Fibroblast of villous mesenchyme (primary cell): ENCODE measurements around the gene PRPF31. TPM values are rescaled to one million over a fixed set of nuclear protein-coding genes. Genes with fewer than 3 reads are reported as not detected.

Source experiments
- DNase-seq: peaks from one replicate; pipeline ENCODE4 v3.0.0-alpha.2; 2010; ENCODE audit warnings: low read depth
- H3K4me3 ChIP-seq: 2 replicates; pipeline ENCODE4 v1.5.1; 2011; ENCODE audit warnings: low read depth, mild to moderate bottlenecking, low read length
- total RNA-seq: library from RNA; depleted of rRNA; stranded (reverse); fragments of >200 nt; gene quantifications from 2 replicates; pipeline ENCODE4 v1.2.3, GENCODE V29; 2012
- TF ChIP-seq, protein P1 (sequence below): IDR thresholded peaks from 2 replicates; pipeline ENCODE4 v1.5.1; 2012; ENCODE audit warnings: low read depth, mild to moderate bottlenecking, low read length; ENCODE audit not compliant: insufficient read depth

Gene PRPF31
- total RNA-seq, 1 donor = 41.5 TPM

DNA sequence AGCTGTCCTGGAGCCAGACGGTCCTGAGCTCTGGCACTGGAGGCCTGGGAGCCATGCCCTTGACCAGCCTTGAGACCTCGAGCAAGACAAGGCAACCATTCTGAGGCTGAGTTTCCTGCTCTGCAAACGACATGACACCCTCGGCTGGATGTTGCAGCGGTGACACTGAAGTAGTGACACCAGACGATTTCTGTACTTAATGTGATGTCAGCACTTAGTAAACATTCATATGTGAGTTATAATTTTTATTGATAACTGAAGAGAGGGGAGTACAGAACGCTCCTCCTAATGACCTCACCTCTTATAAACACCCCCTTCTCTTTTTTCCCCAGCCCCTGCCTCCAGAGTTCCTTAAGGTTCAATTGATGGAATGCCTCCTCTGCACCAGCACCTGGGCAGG lies 7.1 kb upstream of the PRPF31 start:
- TF ChIP-seq, protein P1, sequence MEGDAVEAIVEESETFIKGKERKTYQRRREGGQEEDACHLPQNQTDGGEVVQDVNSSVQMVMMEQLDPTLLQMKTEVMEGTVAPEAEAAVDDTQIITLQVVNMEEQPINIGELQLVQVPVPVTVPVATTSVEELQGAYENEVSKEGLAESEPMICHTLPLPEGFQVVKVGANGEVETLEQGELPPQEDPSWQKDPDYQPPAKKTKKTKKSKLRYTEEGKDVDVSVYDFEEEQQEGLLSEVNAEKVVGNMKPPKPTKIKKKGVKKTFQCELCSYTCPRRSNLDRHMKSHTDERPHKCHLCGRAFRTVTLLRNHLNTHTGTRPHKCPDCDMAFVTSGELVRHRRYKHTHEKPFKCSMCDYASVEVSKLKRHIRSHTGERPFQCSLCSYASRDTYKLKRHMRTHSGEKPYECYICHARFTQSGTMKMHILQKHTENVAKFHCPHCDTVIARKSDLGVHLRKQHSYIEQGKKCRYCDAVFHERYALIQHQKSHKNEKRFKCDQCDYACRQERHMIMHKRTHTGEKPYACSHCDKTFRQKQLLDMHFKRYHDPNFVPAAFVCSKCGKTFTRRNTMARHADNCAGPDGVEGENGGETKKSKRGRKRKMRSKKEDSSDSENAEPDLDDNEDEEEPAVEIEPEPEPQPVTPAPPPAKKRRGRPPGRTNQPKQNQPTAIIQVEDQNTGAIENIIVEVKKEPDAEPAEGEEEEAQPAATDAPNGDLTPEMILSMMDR = no peak

DNA sequence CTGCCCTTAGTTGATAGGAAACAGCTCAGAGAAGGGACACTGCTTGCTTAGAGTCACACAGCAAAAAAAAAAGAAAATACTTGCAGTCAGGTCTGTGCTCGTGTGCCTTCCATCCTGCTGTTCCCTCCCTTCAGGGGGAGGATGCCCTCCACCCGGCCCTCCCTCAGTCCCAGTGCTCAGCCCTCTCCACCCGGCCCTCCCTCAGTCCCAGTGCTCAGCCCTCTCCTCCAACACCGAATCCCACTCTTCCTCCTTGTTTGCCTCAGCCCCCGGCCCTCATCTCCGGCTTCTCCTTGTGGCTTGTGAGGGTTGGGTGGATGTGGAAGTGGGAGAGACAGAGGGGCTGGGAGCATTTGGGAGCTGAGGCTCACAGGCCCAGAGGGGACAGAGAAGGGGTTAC lies 5.9 kb upstream of the PRPF31 start:
- TF ChIP-seq, protein P1 = no peak
- H3K4me3 ChIP-seq = no peak overlapping the region
- DNase-seq = no peak

More for the DNA sequence above, 7.1 kb upstream of the PRPF31 start:
- no peak for DNase-seq
- H3K4me3 ChIP-seq = no peak overlapping the region

DNA sequence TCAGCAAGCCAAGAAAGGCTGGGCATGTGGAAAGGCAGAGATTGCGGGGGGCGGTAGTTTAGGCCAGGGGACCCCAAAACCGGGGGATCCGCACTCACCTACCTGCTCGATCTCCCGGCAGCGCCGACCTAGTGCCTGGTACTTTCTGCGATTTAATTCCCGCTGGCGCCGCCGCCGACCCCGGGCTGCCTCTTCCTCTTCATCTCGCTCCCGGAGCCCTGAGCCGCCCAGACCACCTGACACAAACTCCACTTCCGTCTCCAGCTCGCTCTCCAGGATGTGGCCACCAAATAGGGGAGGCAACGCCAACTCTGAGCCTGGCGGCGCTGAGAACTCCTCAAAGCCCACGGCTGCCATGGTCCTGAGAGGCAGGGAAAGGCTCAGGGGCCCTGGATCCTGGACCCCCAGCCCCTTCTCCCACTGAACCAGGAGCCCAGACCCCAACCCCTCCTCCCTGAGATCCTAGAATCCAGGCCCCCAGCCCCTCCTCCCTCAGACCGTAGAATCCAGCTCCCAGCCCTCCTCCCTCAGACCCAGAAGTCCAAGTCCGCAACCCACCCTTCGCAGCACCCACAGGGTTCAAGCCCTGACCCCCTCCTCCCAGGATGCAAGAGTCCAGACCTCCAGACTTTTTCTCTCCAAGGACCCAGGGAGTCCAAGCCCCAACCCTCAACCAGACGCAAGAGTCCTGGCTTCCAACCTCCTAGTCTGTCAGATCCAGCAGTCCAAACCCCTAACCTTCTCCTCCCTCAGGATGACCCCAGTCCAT lies 1.0 kb upstream of the PRPF31 start:
- DNase-seq = peak; percentile 42
- H3K4me3 ChIP-seq = peak overlapping the region; percentile 86
- TF ChIP-seq, protein P1 = no peak

DNA sequence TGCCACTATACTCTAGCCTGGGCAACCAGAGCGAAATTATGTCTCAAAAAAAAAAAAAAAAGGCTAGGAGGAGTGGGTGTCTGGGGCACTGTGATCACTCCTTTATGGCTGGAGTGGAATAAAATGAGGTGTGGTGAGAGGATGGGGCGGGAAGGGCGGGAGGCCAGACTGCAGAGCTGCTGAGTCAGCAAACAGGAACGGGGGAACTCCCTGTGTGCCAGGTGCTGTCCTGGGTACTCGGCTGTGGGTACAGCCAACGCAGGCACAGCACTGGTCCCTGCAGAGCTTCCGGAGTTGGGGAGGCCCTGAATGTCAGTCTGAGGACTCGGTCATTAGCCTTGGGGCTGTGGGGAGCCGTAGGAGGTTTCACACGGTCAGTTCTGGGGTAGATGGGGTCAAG lies 5.7 kb downstream of the PRPF31 start:
- no peak overlapping the region for H3K4me3 ChIP-seq
- TF ChIP-seq, protein P1 = no peak
- no peak for DNase-seq

DNA sequence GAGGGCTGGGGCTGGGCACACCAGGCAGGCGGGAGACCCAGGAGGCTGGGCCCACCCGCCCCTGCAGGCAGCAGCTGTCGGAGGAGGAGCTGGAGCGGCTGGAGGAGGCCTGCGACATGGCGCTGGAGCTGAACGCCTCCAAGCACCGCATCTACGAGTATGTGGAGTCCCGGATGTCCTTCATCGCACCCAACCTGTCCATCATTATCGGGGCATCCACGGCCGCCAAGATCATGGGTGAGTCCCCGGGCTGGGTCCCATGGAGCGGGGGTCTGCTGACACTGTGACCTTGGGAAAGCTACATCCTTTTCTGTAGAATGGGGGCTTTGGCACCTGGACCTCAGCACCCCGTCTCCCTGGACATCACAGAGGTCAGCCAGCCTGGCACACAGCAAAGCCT lies 8.1 kb downstream of the PRPF31 start:
- DNase-seq = no peak
- H3K4me3 ChIP-seq = no peak overlapping the region
- TF ChIP-seq, protein P1 = no peak

DNA sequence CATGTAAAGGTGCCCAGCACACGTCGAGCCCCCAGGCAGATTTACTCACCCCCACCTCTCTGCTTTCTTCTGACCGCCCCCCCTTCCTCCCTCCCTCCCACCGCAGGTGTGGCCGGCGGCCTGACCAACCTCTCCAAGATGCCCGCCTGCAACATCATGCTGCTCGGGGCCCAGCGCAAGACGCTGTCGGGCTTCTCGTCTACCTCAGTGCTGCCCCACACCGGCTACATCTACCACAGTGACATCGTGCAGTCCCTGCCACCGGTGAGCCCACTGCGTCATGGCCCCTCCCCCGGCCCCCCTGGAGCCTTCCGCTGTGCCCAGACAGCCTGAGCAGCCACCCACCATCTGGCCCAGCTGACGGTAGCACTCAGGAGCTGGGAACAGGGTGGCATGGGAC lies 8.8 kb downstream of the PRPF31 start:
- DNase-seq = no peak
- H3K4me3 ChIP-seq = no peak overlapping the region
- TF ChIP-seq, protein P1 = no peak

DNA sequence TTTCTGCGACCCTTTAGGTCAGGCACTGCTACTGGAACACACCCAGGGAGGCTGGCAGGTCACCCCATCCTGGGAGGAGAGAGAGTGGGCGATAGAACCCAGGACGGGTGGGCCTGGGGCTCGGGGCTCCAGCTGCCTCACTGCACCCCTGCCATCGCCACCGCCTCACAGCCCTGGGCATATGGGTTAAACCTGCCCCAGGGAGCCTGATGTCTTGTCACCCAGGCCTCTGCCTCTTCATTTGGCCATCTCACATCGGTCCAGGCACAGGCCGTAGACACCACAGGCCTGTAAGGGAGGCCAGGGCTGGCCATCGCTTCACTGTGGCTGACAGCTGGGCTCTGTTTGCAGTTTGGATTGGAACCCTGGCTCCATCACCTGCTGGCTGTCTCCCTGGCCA lies 10.2 kb downstream of the PRPF31 start:
- DNase-seq = no peak
- TF ChIP-seq, protein P1 = no peak
- H3K4me3 ChIP-seq = no peak overlapping the region
